Mesendoderm (in vitro differentiated cells): ENCODE results near the gene GPALPP1.

ENCODE experiments used
- DNase-seq: peaks from one replicate; pipeline ENCODE4 v3.0.0; 2013
- H2AK5ac ChIP-seq: 2 replicates; pipeline ENCODE4 v1.6.1; 2013; ENCODE audit warnings: low read length, inconsistent platforms
- H2BK120ac ChIP-seq: 2 replicates; pipeline ENCODE4 v1.6.1; 2013; ENCODE audit warnings: low read depth, mild to moderate bottlenecking, low read length, moderate library complexity, mixed read lengths
- H2BK15ac ChIP-seq: replicated peaks from 2 replicates; pipeline ENCODE4 v1.6.1; 2013; ENCODE audit warnings: low read depth, mild to moderate bottlenecking, moderate library complexity
- H2BK5ac ChIP-seq: 2 replicates; pipeline ENCODE4 v1.6.1; 2013; ENCODE audit warnings: low read length, inconsistent platforms
- H3K18ac ChIP-seq: 2 replicates; pipeline ENCODE4 v1.6.1; 2013; ENCODE audit warnings: mild to moderate bottlenecking, low read length, mixed read lengths
- H3K23ac ChIP-seq: one replicate; pipeline ENCODE4 v1.6.1; 2013; ENCODE audit warnings: low read length
- H3K27ac ChIP-seq: 2 replicates; pipeline ENCODE4 v1.5.1; 2013; ENCODE audit warnings: low read depth, mild to moderate bottlenecking, inconsistent platforms, low read length, moderate library complexity
- H3K27me3 ChIP-seq: 2 replicates; pipeline ENCODE4 v1.6.1; 2013; ENCODE audit warnings: low read length, control low read depth, mild to moderate bottlenecking, inconsistent platforms; ENCODE audit not compliant: insufficient read depth, poor library complexity
- H3K36me3 ChIP-seq: 2 replicates; pipeline ENCODE4 v1.6.1; 2013; ENCODE audit warnings: low read length, inconsistent platforms; ENCODE audit not compliant: control insufficient read depth, insufficient read depth
- H3K4ac ChIP-seq: one replicate; pipeline ENCODE4 v1.6.1; 2013; ENCODE audit warnings: low read depth, mild to moderate bottlenecking, low read length, moderate library complexity
- H3K4me1 ChIP-seq: 2 replicates; pipeline ENCODE4 v1.6.1; 2013; ENCODE audit warnings: low read depth, low read length, inconsistent platforms; ENCODE audit not compliant: control insufficient read depth
- H3K4me2 ChIP-seq: 2 replicates; pipeline ENCODE4 v1.6.1; 2013; ENCODE audit warnings: low read length
- H3K4me3 ChIP-seq: 2 replicates; pipeline ENCODE4 v1.5.1; 2013; ENCODE audit warnings: mild to moderate bottlenecking, low read length
- H3K56ac ChIP-seq: one replicate; pipeline ENCODE4 v1.6.1; 2013; ENCODE audit warnings: low read length
- H3K79me1 ChIP-seq: 2 replicates; pipeline ENCODE4 v1.6.1; 2013; ENCODE audit warnings: low read length, inconsistent platforms
- H3K79me2 ChIP-seq: 2 replicates; pipeline ENCODE4 v1.6.1; 2013; ENCODE audit warnings: mild to moderate bottlenecking, low read length; ENCODE audit not compliant: control insufficient read depth, insufficient read depth
- H3K9ac ChIP-seq: 2 replicates; pipeline ENCODE4 v1.6.1; 2013; ENCODE audit warnings: low read length, inconsistent platforms
- H4K5ac ChIP-seq: one replicate; pipeline ENCODE4 v1.6.1; 2013; ENCODE audit warnings: low read length
- H4K8ac ChIP-seq: one replicate; pipeline ENCODE4 v1.6.1; 2013; ENCODE audit warnings: low read depth, mild to moderate bottlenecking, control low read depth, low read length, moderate library complexity
- WGBS: extraction: QIAGEN DNeasy Blood & Tissue Kit; methylation state at CpG from one replicate; pipeline ENCODE4 v1.1.7; 2013; ENCODE audit warnings: low lambda C conversion rate, missing lambda C conversion rate; ENCODE audit not compliant: insufficient coverage; ENCODE audit errors: extremely low coverage; 5-methylcytosine and 5-hydroxymethylcytosine counted together

GPALPP1 gene

DNA sequence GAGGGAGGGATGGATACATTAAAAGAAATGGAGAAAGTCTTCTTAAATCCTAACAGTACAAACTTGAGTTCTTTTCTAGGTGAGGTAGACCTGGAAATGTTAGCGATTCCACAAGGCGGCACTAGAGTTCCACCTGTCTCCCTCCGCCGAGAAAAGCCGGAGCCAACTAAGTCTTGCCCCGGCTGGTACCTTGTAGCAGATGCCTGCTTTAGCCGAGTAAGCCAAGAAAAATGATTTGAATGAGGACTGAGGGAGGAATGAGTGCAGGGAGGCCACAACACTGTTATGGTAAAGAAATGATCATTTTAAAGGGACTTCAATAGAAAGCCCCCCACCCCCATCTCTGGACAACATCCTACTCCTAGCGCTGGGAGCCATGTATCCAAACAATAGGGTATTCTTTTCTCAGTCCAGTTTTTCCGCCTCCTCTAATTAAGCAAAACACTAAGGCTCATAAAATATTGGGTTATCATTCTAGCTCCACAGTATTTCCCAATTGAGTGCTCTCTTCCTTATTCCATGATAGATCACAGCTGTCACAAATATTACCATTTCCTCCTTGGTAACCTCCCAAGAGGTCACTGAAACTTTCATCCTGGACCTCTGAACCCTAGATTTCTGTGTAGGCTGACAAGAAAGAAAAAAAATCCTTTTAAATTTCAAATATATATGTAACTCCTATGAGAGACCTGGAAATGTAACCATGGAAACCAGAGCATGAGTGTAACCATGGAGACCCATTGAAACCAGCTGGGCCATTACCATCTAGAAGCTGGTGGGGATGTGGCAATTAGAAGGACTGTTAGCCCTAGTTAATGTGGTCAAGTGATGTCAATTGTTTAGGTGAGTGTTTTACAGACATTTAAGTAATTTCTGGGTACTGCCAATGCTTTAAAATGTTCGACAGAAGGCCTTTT lies 58.3 kb downstream of the GPALPP1 start:
- Histone ChIP-seq H4K5ac (no peak overlapping the region), H3K4me2 (peak overlapping the region; percentile 88), H3K27ac (no peak overlapping the region), H3K4ac (no peak overlapping the region), H3K9ac (peak overlapping the region; percentile 70), H2BK15ac (no peak overlapping the region), H3K79me2 (no peaks in the 10 kb centered on the region), H3K79me1 (no peaks in the 10 kb centered on the region), H4K8ac (no peak overlapping the region), H3K36me3 (no peaks in the 10 kb centered on the region), H2BK120ac (no peak overlapping the region), H2BK5ac (no peak overlapping the region), H3K27me3 (no peaks in the 10 kb centered on the region), H3K23ac (no peak overlapping the region), H2AK5ac (no peak overlapping the region), H3K4me3 (no peak overlapping the region), H3K56ac (peak overlapping the region; percentile 73), H3K18ac (no peak overlapping the region), H3K4me1 (peaks cover 2% of the 10 kb centered on the region)
- WGBS = no CpG with 5 or more reads among the region's 10 CpGs
- peak; percentile 83 for DNase-seq

DNA sequence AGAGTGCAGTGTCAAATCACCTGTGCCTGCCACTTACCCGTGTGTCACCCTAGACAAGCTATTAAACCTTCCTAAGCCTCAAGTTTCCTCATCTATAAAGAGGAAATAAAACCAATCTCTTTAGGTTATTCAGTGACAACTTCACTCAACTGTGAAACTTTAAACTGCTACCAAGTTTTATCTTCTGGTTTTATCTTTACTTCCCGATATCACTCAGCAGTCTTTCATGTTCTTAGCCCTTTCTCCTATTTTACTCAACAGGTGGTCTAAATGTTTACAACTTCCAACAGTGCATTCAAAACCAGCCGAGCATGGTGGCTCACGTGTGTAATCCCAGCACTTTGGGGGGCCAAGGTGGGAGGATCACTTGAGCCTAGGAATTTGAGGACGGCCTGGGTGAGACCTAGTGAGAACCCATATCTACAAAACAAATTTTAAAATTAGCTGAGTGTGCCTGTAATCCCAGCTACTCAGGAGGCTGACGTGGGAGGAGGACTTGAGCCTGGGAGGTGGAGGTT lies 59.6 kb downstream of the GPALPP1 start:
- H3K79me1 ChIP-seq = no peaks in the 10 kb centered on the region
- no peak overlapping the region for H3K4me2 ChIP-seq
- peaks cover 2% of the 10 kb centered on the region for H3K4me1 ChIP-seq
- no peaks in the 10 kb centered on the region for H3K36me3 ChIP-seq
- H4K8ac ChIP-seq = no peak overlapping the region
- H3K18ac ChIP-seq = no peak overlapping the region
- peak; percentile 70 for DNase-seq
- no peaks in the 10 kb centered on the region for H3K79me2 ChIP-seq
- H2BK120ac ChIP-seq = no peak overlapping the region
- no peak overlapping the region for H2BK5ac ChIP-seq
- H3K27ac ChIP-seq = no peak overlapping the region
- H3K9ac ChIP-seq = no peak overlapping the region
- H2AK5ac ChIP-seq = no peak overlapping the region
- H3K4me3 ChIP-seq = no peak overlapping the region
- no peak overlapping the region for H3K56ac ChIP-seq
- WGBS = no CpG with 5 or more reads among the region's 6 CpGs
- no peak overlapping the region for H4K5ac ChIP-seq
- no peak overlapping the region for H3K23ac ChIP-seq
- no peak overlapping the region for H2BK15ac ChIP-seq
- H3K27me3 ChIP-seq = no peaks in the 10 kb centered on the region
- no peak overlapping the region for H3K4ac ChIP-seq

DNA sequence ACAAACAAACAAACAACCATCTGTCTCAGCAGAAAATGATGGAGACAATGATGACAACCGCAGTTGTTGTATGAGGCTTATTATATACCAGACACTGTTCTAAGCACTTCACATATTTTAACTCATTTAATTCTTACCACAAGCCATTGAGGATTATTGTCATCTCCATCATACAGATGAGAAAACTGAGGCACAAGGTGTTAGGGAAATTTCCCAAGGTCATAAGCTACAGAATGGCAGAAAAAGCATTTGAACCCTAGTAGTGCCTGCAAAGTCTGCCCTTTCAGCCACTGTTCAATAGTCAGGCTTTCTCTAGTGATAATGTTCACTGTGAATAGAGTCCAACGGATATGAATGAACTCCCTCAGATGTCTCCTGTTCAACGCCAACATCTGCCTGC lies 60.1 kb downstream of the GPALPP1 start:
- no peak overlapping the region for H2BK15ac ChIP-seq
- H3K4me1 ChIP-seq = peaks cover 2% of the 10 kb centered on the region
- H4K8ac ChIP-seq = no peak overlapping the region
- no peak overlapping the region for H2BK5ac ChIP-seq
- H2BK120ac ChIP-seq = no peak overlapping the region
- no peak overlapping the region for H3K4me2 ChIP-seq
- H3K4ac ChIP-seq = no peak overlapping the region
- H3K79me2 ChIP-seq = no peaks in the 10 kb centered on the region
- no peaks in the 10 kb centered on the region for H3K36me3 ChIP-seq
- H3K56ac ChIP-seq = no peak overlapping the region
- no peak overlapping the region for H3K18ac ChIP-seq
- no peak overlapping the region for H3K23ac ChIP-seq
- H3K27ac ChIP-seq = no peak overlapping the region
- no peaks in the 10 kb centered on the region for H3K27me3 ChIP-seq
- no peak for DNase-seq
- no peak overlapping the region for H2AK5ac ChIP-seq
- H3K4me3 ChIP-seq = no peak overlapping the region
- WGBS = no CpG with 5 or more reads among the region's 3 CpGs
- no peak overlapping the region for H4K5ac ChIP-seq
- H3K9ac ChIP-seq = no peak overlapping the region
- no peaks in the 10 kb centered on the region for H3K79me1 ChIP-seq

DNA sequence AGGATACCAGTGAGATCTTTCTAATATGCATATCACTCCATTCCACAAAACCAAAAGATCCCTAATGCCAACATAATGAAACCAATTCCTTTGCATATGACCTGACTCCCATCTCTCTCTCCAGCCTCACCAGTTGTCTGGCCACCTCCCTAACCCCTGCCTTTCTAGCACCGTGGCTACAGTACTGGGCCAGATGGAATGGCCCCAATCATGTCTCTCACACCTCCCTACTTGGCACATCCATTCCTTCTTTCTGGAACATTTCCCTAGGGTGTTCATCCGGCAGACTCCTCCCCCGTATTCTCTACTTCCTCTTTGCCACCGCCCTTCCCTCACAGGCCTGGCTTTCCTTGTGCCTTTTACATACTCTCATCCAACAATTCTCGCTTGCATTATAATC lies 62.0 kb downstream of the GPALPP1 start:
- H4K5ac ChIP-seq = no peak overlapping the region
- no peak for DNase-seq
- H2BK15ac ChIP-seq = no peak overlapping the region
- no peaks in the 10 kb centered on the region for H3K79me2 ChIP-seq
- H3K9ac ChIP-seq = no peak overlapping the region
- no peak overlapping the region for H2AK5ac ChIP-seq
- no peak overlapping the region for H2BK120ac ChIP-seq
- no peak overlapping the region for H3K56ac ChIP-seq
- no peaks in the 10 kb centered on the region for H3K79me1 ChIP-seq
- H3K4me2 ChIP-seq = no peak overlapping the region
- no peak overlapping the region for H3K18ac ChIP-seq
- no peaks in the 10 kb centered on the region for H3K27me3 ChIP-seq
- WGBS = no CpG with 5 or more reads among the region's 5 CpGs
- H3K4me1 ChIP-seq = peaks cover 2% of the 10 kb centered on the region
- no peaks in the 10 kb centered on the region for H3K36me3 ChIP-seq
- H3K27ac ChIP-seq = no peak overlapping the region
- H3K4me3 ChIP-seq = no peak overlapping the region
- H3K23ac ChIP-seq = no peak overlapping the region
- H4K8ac ChIP-seq = no peak overlapping the region
- H2BK5ac ChIP-seq = no peak overlapping the region
- no peak overlapping the region for H3K4ac ChIP-seq

DNA sequence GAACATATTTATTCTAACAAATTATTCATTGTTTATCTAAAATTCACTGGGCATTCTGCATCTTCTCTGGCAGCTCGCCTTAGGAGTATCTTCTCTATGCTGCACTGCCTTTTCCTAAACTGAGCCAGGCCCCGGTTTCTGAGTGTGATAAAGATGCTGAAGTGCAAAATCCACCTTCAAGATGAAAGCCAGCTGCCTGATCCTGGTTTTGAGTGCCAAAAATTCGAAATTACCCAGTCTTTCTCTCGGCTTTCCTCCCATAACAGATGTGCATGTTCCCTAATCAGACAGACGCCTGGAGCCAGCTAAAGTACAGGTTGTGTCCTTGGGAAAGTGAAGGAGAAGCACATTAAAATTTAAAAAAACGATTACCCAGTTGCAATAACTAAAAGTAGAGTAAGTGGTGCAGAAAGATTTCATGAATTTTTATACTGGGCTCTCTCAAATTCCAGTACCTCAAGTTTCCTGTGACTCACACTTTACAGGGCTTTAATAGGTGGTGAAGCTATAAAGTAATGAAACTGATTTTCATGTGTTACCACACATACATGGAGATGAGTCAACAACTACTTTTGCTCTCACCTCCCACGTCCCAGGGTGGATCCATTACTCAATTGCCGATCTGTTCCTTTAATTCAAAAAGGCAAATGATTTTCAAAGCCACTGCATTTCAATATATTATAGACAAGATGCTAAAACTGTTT lies 66.0 kb downstream of the GPALPP1 start:
- no peak overlapping the region for H3K4ac ChIP-seq
- no peaks in the 10 kb centered on the region for H3K79me1 ChIP-seq
- H2AK5ac ChIP-seq = no peak overlapping the region
- no peak overlapping the region for H4K8ac ChIP-seq
- no peak overlapping the region for H3K27ac ChIP-seq
- H3K23ac ChIP-seq = no peak overlapping the region
- no peak overlapping the region for H4K5ac ChIP-seq
- no peaks in the 10 kb centered on the region for H3K36me3 ChIP-seq
- no peak overlapping the region for H2BK120ac ChIP-seq
- no CpG with 5 or more reads among the region's 8 CpGs for WGBS
- no peaks in the 10 kb centered on the region for H3K79me2 ChIP-seq
- H3K4me1 ChIP-seq = no peaks in the 10 kb centered on the region
- no peaks in the 10 kb centered on the region for H3K27me3 ChIP-seq
- no peak overlapping the region for H2BK15ac ChIP-seq
- no peak overlapping the region for H2BK5ac ChIP-seq
- no peak overlapping the region for H3K18ac ChIP-seq
- no peak overlapping the region for H3K56ac ChIP-seq
- H3K9ac ChIP-seq = no peak overlapping the region
- DNase-seq = no peak
- H3K4me2 ChIP-seq = no peak overlapping the region
- no peak overlapping the region for H3K4me3 ChIP-seq
